GM18907 (cell line): ENCODE data around the gene TNFRSF14.
"Not testable (repeated sequence)": the region's sequence is repeated elsewhere in the genome, so short reads cannot be mapped to it uniquely, and the experiment has no call there.

Experiments
- ATAC-seq: cut with Tn5 transposase; IDR thresholded peaks from one replicate; pipeline ENCODE4 v1.9.1; 2021; ENCODE audit warnings: mild to moderate bottlenecking, moderate library complexity; ENCODE audit not compliant: unreplicated experiment

Gene TNFRSF14

GRCh38 chr1:2537784-2538115 lies 18.4 kb upstream of the TNFRSF14 start:
- ATAC-seq: no peak

- ATAC-seq: no peak
These were observed 17.8 kb upstream of the TNFRSF14 start for GRCh38 chr1:2538376-2538775.

GRCh38 chr1:2538872-2539271 lies 17.3 kb upstream of the TNFRSF14 start:
- ATAC-seq: no peak

- ATAC-seq: no peak
These were observed 16.8 kb upstream of the TNFRSF14 start for GRCh38 chr1:2539312-2539907.

GRCh38 chr1:2540816-2541492 lies 15.2 kb upstream of the TNFRSF14 start:
- ATAC-seq: no peak

GRCh38 chr1:2541619-2542245 lies 14.4 kb upstream of the TNFRSF14 start:
- no peak for ATAC-seq

- no peak for ATAC-seq
These were observed 13.8 kb upstream of the TNFRSF14 start for GRCh38 chr1:2542246-2542915.

- no peak for ATAC-seq
These were observed 12.6 kb upstream of the TNFRSF14 start for GRCh38 chr1:2543543-2544092.

GRCh38 chr1:2544093-2544874 lies 11.9 kb upstream of the TNFRSF14 start:
- ATAC-seq: no peak

GRCh38 chr1:2544875-2545640 lies 11.1 kb upstream of the TNFRSF14 start:
- ATAC-seq: no peak

GRCh38 chr1:2545754-2546514 lies 10.2 kb upstream of the TNFRSF14 start:
- peak; percentile 38 for ATAC-seq

- ATAC-seq: peak; percentile 36
These were observed 9.5 kb upstream of the TNFRSF14 start for GRCh38 chr1:2546515-2547209.

- ATAC-seq: no peak
These were observed 8.7 kb upstream of the TNFRSF14 start for GRCh38 chr1:2547210-2548067.

- ATAC-seq: peak; percentile 28
These were observed 8.0 kb upstream of the TNFRSF14 start for GRCh38 chr1:2548068-2548589.

- not testable (repeated sequence) for ATAC-seq
These were observed 6.7 kb upstream of the TNFRSF14 start for GRCh38 chr1:2549367-2550029.

- not testable (repeated sequence) for ATAC-seq
These were observed 5.8 kb upstream of the TNFRSF14 start for GRCh38 chr1:2550309-2550861.

GRCh38 chr1:2551544-2551943 lies 4.6 kb upstream of the TNFRSF14 start:
- not testable (repeated sequence) for ATAC-seq
